Measurements from ENCODE around the gene TERB1.

TERB1 gene

DNA sequence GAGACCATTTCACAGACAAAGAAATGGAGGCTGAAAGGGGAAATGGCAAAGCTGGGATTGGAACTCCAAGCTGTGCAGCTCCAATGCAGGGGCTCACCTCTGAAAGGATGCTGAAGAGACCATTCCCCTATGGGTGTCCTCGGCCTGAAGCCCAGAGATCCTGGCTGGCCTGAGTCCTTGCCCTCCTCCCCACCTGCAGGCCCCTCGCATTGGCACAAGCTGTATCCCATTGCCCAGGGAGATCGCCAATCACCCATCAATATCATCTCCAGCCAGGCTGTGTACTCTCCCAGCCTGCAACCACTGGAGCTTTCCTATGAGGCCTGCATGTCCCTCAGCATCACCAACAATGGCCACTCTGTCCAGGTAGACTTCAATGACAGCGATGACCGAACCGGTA lies 45.4 kb upstream of the TERB1 start:
- no peak overlapping the region for H3K4me3 ChIP-seq (replicated peaks; ENCODE audit: low read depth, low read length)
- no peak for TF ChIP-seq CTCF (IDR thresholded peaks at IDR 0.05; ENCODE audit: low read length, missing control alignments)
- DNase-seq (ENCODE audit: low read depth), result no peak

DNA sequence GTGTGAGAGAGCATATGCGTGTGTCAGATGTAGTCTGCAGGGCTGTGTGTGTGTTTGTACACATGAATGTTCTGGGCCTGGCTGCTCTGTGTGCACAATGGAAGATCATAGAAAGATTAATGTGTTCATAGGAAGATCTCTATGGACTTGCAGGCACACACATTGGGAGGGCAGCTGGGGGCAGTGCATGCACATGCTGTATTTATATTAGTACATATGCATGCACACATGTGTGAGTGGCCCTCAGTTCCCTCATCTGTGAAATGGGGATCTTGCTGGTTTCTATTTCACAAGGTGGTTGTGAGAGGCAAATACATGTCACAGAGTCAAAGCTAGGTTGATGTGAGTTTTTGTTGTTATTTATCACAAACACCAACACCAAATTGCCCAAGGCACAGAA lies 44.9 kb upstream of the TERB1 start:
- no peak for TF ChIP-seq CTCF (IDR thresholded peaks at IDR 0.05; ENCODE audit: low read length, missing control alignments)
- no peak for DNase-seq (ENCODE audit: low read depth)

GRCh38 chr16:66845791-66846221 lies 44.4 kb upstream of the TERB1 start:
- H3K4me3 ChIP-seq (replicated peaks; ENCODE audit: low read depth, low read length), result no peak overlapping the region
- TF ChIP-seq CTCF (IDR thresholded peaks at IDR 0.05; ENCODE audit: low read length, missing control alignments), result no peak
- DNase-seq (ENCODE audit: low read depth), result no peak

More for the DNA sequence above, 44.9 kb upstream of the TERB1 start:
- no peak overlapping the region for H3K4me3 ChIP-seq (replicated peaks; ENCODE audit: low read depth, low read length)

GRCh38 chr16:66845080-66845410 lies 43.7 kb upstream of the TERB1 start:
- peak overlapping the region; percentile 29 for H3K4me3 ChIP-seq (replicated peaks; ENCODE audit: low read depth, low read length)
- TF ChIP-seq CTCF (IDR thresholded peaks at IDR 0.05; ENCODE audit: low read length, missing control alignments), result no peak
- DNase-seq (ENCODE audit: low read depth), result no peak

DNA sequence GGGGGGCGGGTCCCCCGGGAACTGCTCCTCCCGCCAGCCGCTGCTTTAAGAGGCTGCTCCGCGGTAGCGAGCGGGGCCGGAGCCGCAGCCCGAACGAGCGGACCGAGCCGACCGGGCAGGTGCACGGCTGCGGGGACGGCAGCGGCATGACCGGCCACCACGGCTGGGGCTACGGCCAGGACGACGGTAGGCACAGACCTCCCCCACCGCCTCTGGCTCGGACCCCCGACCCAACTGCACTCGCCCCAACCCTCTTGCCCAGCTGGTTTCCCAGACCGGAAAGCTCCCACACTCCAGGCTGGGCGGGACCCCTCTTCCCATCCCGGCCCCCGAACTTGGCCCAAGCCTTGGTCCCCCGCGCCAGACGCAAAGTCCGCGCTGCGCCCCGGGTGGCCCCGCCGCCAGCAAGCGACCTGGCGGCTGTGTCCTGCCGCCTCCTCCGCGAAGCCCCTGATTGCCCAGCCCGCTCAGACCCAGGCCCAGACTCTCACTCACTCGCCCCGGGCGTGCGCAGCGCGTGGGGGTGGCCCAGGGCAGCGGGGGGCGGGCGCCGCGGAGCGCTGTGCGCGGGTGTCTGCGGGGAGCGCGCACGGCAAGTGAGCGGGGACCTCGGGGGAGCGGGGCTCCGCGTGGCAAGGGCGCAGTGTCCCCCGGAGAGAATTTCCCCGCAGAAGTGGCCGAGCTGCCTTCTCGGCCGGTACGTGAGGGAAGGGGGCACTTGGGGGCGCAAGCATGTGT lies 43.1 kb upstream of the TERB1 start, which contains the start of gene CA7:
CA7 (plus strand) TSS at position 73 of the 738 bp plus-strand sequence; CDS start at position 147, 74 bp downstream.
- no peak for DNase-seq (ENCODE audit: low read depth)
- H3K4me3 ChIP-seq (replicated peaks; ENCODE audit: low read depth, low read length), result peak within 1 kb of the TSS; percentile 29
- TF ChIP-seq CTCF (IDR thresholded peaks at IDR 0.05; ENCODE audit: low read length, missing control alignments), result no peak

- TF ChIP-seq CTCF (IDR thresholded peaks at IDR 0.05; ENCODE audit: low read length, missing control alignments), result no peak
- no peak for DNase-seq (ENCODE audit: low read depth)
- no peak overlapping the region for H3K4me3 ChIP-seq (replicated peaks; ENCODE audit: low read depth, low read length)
Observed at GRCh38 chr16:66844009-66844341, 42.6 kb upstream of the TERB1 start.

DNA sequence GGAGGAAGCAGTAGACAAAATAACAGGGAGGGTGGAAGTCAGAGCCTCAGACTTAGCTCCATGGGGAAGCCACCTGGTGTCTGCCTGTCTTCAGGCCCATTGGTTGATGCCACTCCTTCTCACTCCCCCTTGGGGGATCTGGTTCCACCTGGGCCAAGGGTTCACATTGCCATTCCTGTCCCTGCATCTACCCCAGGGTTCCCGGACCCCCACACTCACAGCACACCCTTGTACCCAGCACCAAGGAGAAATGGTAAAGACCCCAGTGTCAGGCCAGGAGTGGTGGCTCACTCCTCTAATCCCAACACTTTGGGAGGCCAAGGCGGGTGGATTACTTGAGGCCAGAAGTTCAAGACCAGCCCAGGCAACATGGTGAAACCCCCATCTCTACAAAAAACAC lies 41.8 kb upstream of the TERB1 start:
- TF ChIP-seq CTCF (IDR thresholded peaks at IDR 0.05; ENCODE audit: low read length, missing control alignments), result no peak
- DNase-seq (ENCODE audit: low read depth), result no peak
- H3K4me3 ChIP-seq (replicated peaks; ENCODE audit: low read depth, low read length), result no peak overlapping the region

Measured in fibroblast of pulmonary artery (primary cell).